AG09319 (cell line): Measurements from ENCODE around the gene LRFN3.

Source experiments
- DNase-seq: peaks from one replicate; pipeline ENCODE4 v3.0.0-alpha.2; 2010; ENCODE audit warnings: low read depth; ENCODE audit errors: extremely low read depth
- TF ChIP-seq, protein P1 (sequence below): IDR thresholded peaks from 2 replicates; pipeline ENCODE4 v1.5.1; 2011; ENCODE audit warnings: low read depth, mild to moderate bottlenecking, inconsistent platforms, low read length, moderate library complexity

Gene LRFN3

DNA sequence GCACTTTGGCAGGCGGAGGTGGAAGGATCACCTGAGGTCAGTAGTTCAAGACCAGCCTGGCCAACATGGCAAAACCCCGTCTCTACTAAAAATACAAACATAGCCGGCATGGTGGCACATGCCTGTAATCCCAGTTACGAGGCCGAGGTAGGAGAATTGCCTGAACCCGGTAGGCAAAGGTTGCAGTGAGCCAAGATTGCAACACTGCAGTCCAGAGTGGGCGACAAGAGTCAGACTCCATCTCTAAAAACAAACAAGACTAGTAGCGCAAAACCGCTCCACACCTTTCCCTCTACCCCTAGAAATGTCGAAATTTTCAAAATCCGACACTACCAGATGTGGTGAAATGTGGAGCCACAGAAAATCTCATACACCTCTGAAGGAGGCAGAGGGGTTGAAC, 16.9 kb upstream of the LRFN3 start:
- DNase-seq = no peak
- TF ChIP-seq, protein P1, sequence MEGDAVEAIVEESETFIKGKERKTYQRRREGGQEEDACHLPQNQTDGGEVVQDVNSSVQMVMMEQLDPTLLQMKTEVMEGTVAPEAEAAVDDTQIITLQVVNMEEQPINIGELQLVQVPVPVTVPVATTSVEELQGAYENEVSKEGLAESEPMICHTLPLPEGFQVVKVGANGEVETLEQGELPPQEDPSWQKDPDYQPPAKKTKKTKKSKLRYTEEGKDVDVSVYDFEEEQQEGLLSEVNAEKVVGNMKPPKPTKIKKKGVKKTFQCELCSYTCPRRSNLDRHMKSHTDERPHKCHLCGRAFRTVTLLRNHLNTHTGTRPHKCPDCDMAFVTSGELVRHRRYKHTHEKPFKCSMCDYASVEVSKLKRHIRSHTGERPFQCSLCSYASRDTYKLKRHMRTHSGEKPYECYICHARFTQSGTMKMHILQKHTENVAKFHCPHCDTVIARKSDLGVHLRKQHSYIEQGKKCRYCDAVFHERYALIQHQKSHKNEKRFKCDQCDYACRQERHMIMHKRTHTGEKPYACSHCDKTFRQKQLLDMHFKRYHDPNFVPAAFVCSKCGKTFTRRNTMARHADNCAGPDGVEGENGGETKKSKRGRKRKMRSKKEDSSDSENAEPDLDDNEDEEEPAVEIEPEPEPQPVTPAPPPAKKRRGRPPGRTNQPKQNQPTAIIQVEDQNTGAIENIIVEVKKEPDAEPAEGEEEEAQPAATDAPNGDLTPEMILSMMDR = no peak

DNA sequence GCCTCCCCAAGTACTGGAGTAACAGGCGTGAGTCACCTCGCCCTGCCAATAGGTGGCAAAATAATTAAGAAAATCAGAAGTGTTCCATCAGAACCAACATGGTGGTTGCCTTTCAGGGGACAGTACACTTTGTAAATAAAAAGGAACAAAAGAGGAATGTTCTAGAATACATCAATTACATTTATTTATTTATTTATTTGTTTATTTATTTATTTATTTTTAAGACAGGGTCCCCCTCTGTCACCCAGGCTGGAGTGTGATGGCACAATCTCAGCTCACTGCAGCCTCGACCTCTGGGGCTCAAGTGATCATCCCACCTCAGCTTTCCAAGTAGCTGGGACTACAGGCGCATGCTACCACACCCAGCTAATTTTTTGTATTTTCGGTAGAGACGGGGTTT, 15.2 kb upstream of the LRFN3 start:
- DNase-seq = no peak
- TF ChIP-seq, protein P1 = no peak

DNA sequence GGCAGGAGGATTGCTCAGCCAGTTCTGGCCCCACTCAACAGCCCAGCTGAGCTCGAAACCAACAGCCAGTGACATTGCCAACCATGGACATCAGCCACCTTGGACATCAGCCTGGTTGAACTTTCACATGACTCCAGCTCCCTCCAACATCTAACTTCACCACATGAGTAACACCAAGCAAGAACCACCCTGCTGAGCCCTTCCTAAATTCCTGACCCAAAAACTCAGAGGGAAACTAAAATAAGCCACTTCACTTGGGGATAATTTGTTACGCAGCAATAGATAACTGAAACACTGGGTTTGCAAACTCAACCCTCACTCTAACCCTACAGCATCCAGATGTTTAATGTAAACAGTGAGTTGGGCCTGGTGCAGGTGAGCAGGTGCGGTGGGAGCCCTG, 10.7 kb upstream of the LRFN3 start:
- TF ChIP-seq, protein P1 = no peak
- DNase-seq = no peak

DNA sequence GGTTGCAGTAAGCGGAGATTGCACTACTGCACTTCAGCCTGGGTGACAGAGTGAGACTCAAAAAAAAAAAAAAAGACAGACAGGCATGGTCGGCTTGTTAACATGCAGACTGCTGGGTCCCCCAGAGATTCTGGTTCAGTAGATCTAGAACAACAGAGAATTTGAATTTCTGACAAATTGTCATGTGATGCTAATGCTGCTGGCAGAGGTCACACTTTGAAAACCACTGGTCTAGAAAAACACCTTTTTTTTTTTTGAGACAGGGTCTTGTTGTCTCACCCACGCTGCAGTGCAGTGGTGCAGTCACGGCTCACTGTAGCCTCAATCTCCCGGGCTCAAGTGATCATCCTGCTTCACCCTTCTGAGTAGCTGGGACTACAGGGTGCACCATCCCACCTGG, 7.7 kb upstream of the LRFN3 start:
- TF ChIP-seq, protein P1 = no peak
- no peak for DNase-seq

DNA sequence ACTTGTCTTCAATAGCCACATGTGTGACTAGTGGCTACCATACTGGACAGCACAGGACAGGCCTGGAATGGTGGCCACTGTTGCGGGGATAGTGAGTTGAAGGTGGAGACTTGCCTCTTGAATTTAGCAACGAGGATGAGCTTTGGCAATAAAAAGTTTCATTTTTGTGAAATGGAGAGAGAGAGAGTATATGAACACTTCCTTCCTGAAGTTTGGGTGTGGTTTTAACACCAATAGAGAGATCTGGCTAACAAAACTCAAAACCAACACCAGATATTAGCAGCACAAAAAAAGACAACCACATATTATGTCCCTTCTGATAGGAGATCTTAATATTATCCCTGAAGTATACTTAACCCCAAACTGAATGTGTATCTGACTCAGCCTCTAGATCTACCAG, 6.3 kb upstream of the LRFN3 start:
- TF ChIP-seq, protein P1 = no peak
- DNase-seq = no peak

DNA sequence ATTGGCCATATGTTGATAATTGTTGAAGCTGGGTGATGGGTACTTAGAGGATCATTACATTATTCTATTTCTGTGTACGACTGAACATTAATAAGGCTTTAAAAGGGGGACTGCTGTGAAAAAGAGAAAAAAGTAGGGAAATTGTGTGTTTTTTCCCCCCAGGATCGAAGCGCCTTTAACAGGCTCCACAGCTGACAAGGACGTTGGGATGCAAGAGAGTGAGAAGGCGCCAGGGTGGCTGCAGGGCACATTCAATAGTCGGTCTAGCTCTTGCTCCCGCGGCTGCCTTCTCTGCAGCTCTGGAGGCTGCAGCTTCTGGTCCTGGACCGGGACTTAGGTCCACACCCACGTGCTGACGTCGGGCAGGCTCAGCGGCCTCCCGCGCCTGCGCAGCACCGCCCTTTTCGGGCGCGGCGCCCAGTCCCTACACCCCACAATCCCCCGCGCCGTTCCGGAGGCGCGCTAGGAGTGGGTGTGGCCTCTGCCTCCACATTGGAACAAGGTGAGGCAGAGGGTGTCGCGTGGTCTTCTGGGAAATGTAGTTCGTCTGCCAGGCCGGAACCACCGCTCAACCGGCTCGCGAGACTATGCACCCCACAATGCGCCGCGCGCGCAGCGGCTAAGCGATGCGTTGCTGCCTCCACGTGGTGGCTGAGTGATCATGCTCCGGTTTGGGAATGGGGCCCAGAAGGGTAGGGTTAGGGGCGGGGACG, 4.9 kb upstream of the LRFN3 start:
- DNase-seq = peak; percentile 99
- TF ChIP-seq, protein P1 = peak; percentile 94

DNA sequence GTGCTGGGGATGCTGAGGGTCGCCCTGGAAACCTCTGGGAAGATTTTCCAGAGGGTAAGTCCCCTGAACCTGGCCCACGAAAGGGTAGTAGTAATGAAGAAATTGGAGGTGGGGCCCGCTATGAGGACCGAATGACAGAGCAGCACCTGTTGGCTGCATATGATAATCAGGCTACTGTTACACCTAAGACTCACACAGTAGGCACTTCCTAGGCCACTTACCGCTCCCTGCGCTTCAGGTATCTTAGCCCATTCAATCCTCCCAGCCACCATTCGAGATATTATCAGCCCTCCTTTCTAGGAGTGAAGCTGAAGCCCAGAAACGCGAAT, 4.3 kb upstream of the LRFN3 start:
- no peak for DNase-seq
- TF ChIP-seq, protein P1 = no peak
